Measurements from ENCODE around the gene BAZ1B.

DNA sequence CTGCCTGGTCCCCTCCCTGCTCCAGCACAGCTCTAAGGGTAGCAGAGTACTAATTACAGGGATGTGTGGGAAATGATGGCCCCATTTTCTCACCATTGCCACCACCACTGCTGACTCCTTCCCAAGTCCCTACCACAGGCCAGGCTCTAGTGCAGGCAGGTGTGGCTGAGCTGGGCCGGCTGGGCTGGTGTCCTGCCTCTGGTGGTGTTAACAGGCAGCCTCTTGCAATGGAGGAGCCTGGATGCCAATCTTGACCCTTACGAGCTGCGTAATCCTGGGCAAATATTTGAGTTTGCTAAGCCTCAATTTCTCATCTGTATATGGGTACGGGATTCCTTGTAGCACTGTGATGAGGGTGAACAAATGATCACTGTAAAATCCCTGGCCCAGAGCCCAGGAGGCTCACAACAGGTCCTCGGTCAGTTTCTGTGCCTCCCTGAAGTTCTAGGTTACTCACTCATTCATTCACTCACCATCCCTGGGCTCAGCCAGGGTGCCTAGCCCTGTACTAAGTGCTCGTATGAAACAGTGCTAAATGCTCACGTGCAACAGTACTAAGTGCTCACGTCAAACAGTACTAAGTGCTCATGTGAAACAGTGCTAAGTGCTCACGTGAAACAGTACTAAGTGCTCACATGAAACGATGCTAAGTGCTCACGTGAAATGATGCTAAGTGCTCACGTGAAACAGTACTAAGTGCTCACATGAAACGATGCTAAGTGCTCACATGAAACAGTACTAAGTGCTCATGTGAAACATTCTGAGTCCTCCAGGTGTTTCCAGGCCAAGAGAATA is 90.9 kb downstream of the BAZ1B start:
- TF ChIP-seq, protein P1, sequence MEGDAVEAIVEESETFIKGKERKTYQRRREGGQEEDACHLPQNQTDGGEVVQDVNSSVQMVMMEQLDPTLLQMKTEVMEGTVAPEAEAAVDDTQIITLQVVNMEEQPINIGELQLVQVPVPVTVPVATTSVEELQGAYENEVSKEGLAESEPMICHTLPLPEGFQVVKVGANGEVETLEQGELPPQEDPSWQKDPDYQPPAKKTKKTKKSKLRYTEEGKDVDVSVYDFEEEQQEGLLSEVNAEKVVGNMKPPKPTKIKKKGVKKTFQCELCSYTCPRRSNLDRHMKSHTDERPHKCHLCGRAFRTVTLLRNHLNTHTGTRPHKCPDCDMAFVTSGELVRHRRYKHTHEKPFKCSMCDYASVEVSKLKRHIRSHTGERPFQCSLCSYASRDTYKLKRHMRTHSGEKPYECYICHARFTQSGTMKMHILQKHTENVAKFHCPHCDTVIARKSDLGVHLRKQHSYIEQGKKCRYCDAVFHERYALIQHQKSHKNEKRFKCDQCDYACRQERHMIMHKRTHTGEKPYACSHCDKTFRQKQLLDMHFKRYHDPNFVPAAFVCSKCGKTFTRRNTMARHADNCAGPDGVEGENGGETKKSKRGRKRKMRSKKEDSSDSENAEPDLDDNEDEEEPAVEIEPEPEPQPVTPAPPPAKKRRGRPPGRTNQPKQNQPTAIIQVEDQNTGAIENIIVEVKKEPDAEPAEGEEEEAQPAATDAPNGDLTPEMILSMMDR (IDR thresholded peaks at IDR 0.05), result no peak
- no peak for TF ChIP-seq POLR2AphosphoS5 (IDR thresholded peaks at IDR 0.05)
- TF ChIP-seq POLR2A (IDR thresholded peaks at IDR 0.05), result no peak

All from stomach (tissue), 4 donors.